ENCODE data around the gene PAIP2.
"Not testable (repeated sequence)": the region's sequence is repeated elsewhere in the genome, so short reads cannot be mapped to it uniquely, and the experiment has no call there.

The PAIP2 gene

GRCh38 chr5:139354186-139354585 is 12.5 kb downstream of the PAIP2 start:
- H3K4me3 ChIP-seq (ENCODE audit: low read length): no peak overlapping the region
- TF ChIP-seq, protein P1, sequence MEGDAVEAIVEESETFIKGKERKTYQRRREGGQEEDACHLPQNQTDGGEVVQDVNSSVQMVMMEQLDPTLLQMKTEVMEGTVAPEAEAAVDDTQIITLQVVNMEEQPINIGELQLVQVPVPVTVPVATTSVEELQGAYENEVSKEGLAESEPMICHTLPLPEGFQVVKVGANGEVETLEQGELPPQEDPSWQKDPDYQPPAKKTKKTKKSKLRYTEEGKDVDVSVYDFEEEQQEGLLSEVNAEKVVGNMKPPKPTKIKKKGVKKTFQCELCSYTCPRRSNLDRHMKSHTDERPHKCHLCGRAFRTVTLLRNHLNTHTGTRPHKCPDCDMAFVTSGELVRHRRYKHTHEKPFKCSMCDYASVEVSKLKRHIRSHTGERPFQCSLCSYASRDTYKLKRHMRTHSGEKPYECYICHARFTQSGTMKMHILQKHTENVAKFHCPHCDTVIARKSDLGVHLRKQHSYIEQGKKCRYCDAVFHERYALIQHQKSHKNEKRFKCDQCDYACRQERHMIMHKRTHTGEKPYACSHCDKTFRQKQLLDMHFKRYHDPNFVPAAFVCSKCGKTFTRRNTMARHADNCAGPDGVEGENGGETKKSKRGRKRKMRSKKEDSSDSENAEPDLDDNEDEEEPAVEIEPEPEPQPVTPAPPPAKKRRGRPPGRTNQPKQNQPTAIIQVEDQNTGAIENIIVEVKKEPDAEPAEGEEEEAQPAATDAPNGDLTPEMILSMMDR (conservative IDR thresholded peaks at IDR 0.05; ENCODE audit: low read length): no peak

DNA sequence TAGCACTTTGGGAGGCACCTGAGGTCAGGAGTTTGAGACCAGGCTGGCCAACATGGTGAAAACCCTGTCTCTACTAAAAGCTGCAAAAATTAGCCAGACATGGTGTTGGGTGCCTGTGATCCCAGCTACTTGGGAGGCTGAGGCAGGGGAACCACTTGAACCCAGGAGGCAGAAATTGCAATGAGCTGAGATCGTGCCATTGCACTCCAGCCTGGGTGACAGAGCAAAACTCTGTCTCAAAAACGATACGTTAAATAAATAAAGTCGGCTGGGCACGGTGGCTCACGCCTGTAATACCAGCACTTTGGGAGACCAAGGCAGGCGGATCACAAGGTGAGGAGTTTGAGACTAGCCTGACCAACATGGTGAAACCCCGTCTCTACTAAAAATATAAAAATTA is 14.2 kb downstream of the PAIP2 start:
- DNase-seq (ENCODE audit: low read depth); H3K4me3 ChIP-seq (ENCODE audit: low read length): not testable (repeated sequence)

More at GRCh38 chr5:139354186-139354585, 12.5 kb downstream of the PAIP2 start:
- DNase-seq (ENCODE audit: low read depth): no peak

- H3K4me3 ChIP-seq (ENCODE audit: low read length): no peak overlapping the region
- TF ChIP-seq, protein P1 (conservative IDR thresholded peaks at IDR 0.05; ENCODE audit: low read length): no peak
- no peak for DNase-seq (ENCODE audit: low read depth)
Measured at GRCh38 chr5:139358064-139358463, 16.4 kb downstream of the PAIP2 start.

DNA sequence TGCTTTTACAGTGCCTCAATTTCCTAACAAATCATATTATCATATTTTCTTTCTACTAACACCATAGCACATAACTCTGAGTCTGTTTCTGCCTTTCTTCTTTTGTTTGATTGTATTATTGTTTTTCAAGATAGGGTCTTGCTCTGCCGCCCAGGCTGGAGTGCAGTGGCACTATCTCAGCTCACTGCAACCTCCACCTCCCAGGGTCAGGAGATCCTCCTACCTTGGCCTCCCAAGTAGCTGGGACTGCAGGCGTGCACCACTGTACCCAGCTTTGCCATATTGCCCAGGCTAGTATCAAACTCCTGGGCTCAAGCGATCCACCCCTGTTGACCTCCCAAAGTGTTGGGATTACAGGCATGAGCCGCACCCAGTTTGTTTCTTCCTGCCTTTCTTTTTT is 18.7 kb downstream of the PAIP2 start:
- TF ChIP-seq, protein P1 (conservative IDR thresholded peaks at IDR 0.05; ENCODE audit: low read length): no peak
- no peak overlapping the region for H3K4me3 ChIP-seq (ENCODE audit: low read length)
- no peak for DNase-seq (ENCODE audit: low read depth)

DNA sequence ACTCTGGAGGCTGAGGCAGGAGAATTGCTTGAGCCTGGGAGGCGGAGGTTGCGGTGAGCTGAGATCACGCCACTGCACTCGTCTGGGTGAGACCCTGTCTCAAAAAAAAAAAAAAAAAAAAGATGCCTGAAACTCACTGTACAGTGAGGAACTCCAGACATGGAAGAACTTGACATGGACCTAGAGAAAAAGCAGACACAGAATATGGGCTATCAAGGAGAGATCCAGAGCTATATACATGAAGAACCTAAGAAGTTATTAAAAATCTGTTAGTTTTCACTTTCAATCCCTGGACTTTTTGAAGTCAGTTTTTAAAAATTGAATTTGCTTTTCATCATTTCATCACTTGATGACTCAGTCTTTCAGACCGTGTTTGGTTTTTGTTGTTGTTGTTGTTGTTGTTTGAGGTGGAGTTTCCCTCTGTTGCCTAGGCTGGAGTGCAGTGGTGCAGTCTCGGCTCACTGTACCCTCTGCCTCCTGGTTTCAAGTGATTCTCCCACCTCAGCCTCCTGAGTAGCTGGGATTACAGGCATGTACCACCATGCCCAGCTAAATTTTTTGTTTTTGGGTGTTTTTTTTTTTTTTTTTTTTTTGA is 20.3 kb downstream of the PAIP2 start:
- no peak overlapping the region for H3K4me3 ChIP-seq (ENCODE audit: low read length)
- no peak for DNase-seq (ENCODE audit: low read depth)
- TF ChIP-seq, protein P1 (conservative IDR thresholded peaks at IDR 0.05; ENCODE audit: low read length): no peak

DNA sequence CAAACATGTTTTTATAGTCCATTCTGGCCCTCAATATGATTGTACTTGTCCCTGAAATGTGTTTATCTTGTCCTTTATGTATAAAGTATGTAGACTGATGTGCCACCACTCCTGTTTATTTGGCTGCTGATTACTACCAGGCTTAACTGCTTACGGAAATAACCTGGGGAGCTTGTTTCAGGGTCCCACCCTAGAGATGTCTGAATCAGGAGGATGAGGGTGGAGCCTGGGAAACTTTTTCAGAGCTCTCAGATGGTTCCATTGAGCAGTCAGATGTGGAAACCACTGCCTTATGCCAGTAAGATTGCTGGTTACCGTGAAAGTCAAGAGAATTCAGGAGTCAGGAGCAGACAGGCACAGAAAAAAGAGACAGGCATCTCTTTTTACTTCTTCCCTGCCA is 22.3 kb downstream of the PAIP2 start:
- DNase-seq (ENCODE audit: low read depth): no peak
- TF ChIP-seq, protein P1 (conservative IDR thresholded peaks at IDR 0.05; ENCODE audit: low read length): no peak

GRCh38 chr5:139364466-139364865 is 22.8 kb downstream of the PAIP2 start:
- no peak for DNase-seq (ENCODE audit: low read depth)
- TF ChIP-seq, protein P1 (conservative IDR thresholded peaks at IDR 0.05; ENCODE audit: low read length): no peak
- no peak overlapping the region for H3K4me3 ChIP-seq (ENCODE audit: low read length)

More for the DNA sequence above, 22.3 kb downstream of the PAIP2 start:
- no peak overlapping the region for H3K4me3 ChIP-seq (ENCODE audit: low read length)

- no peak for DNase-seq (ENCODE audit: low read depth)
- TF ChIP-seq, protein P1 (conservative IDR thresholded peaks at IDR 0.05; ENCODE audit: low read length): no peak
Measured at GRCh38 chr5:139368613-139369012, 27.0 kb downstream of the PAIP2 start.

More at GRCh38 chr5:139368613-139369012, 27.0 kb downstream of the PAIP2 start:
- no peak overlapping the region for H3K4me3 ChIP-seq (ENCODE audit: low read length)

Measured in AG10803 (cell line).